Upper lobe of left lung (tissue), 6 donors: ENCODE results near the gene GRIN2A. TPM values are rescaled to one million over a fixed set of nuclear protein-coding genes. Genes with fewer than 3 reads are reported as not detected.

Source experiments
- ATAC-seq, 2 donors: fragments of 200-7000 bp; cut with Tn5 transposase; one replicate each; pipeline ENCODE4 v1.9.1; 2022; ENCODE audit warnings: mild to moderate bottlenecking in 2 of 2, moderate library complexity in 2 of 2; ENCODE audit not compliant: low FRiP score in 2 of 2
- DNase-seq, 2 donors: peaks; one replicate each; pipeline ENCODE4 v3.0.0-alpha.2; 2019 to 2020
- H3K27ac ChIP-seq, 4 donors: fragments of 200-600 bp; sonication (generic); one replicate each; pipeline ENCODE4 v1.5.1; 2016 to 2019
- H3K27me3 ChIP-seq, 4 donors: fragments of 200-600 bp; sonication (generic); one replicate each; pipeline ENCODE4 v1.5.1; 2017 to 2019
- H3K36me3 ChIP-seq, 4 donors: fragments of 200-600 bp; sonication (generic); one replicate each; pipeline ENCODE4 v1.5.1; 2016 to 2019
- H3K4me1 ChIP-seq, 4 donors: fragments of 200-600 bp; sonication (generic); one replicate each; pipeline ENCODE4 v1.5.1; 2018 to 2019
- H3K4me3 ChIP-seq, 4 donors: fragments of 200-600 bp; sonication (generic); one replicate each; pipeline ENCODE4 v1.5.1; 2017 to 2019; ENCODE audit warnings: mild to moderate bottlenecking in 2 of 4, moderate library complexity in 1 of 4
- H3K9me3 ChIP-seq, 4 donors: fragments of 200-600 bp; sonication (generic); one replicate each; pipeline ENCODE4 v1.5.1; 2018 to 2019
- EP300 ChIP-seq, 4 donors: sonication (generic); formaldehyde crosslinking; IDR thresholded peaks; one replicate each; pipeline ENCODE4 v1.5.1; 2017; ENCODE audit warnings: antibody characterized with exemption in 4 of 4, control low read depth in 2 of 4
- POLR2A ChIP-seq, 4 donors: fragments of 450-650 bp; IDR thresholded peaks; one replicate each; pipeline ENCODE4 v1.5.1; 2016 to 2017; ENCODE audit warnings: antibody characterized with exemption in 4 of 4, mild to moderate bottlenecking in 2 of 4
- POLR2AphosphoS5 ChIP-seq, 2 donors: sonication (generic); formaldehyde crosslinking; IDR thresholded peaks; one replicate each; pipeline ENCODE4 v1.5.1; 2017; ENCODE audit warnings: antibody characterized with exemption in 2 of 2
- WGBS, 2 donors: methylation state at CpG; one replicate each; pipeline ENCODE4 v1.1.5; 2017 to 2018; 5-methylcytosine and 5-hydroxymethylcytosine counted together
- total RNA-seq, 6 donors: library from RNA; depleted of rRNA in 4 of 6; stranded (reverse); fragments of >200 nt in 4 of 6; gene quantifications; one replicate each; pipeline versions ENCODE4 v1.1.0 to v1.2.1, GENCODE V29; 2016 to 2021
- TF ChIP-seq, protein P1 (sequence below), 6 experiments: fragments of 450-650 bp in 4 of 6; fragments of 200-600 bp in 2 of 6; sonication (generic) in 2 of 6; IDR thresholded peaks; one replicate each; pipeline ENCODE4 v1.5.1; 2016 to 2019; ENCODE audit warnings: antibody characterized with exemption in 6 of 6
- donor health status: DM: no; HTN: no; CAD: no; lungs with moderate emphysema.
- donor health status: DM: no; HTN: yes; CAD: no; lungs with severe emphysema.

GRIN2A gene
- total RNA-seq, 6 donors from 2014 or later: 0.11 to 0.57 (median 0.30) TPM; not detected in 3

DNA sequence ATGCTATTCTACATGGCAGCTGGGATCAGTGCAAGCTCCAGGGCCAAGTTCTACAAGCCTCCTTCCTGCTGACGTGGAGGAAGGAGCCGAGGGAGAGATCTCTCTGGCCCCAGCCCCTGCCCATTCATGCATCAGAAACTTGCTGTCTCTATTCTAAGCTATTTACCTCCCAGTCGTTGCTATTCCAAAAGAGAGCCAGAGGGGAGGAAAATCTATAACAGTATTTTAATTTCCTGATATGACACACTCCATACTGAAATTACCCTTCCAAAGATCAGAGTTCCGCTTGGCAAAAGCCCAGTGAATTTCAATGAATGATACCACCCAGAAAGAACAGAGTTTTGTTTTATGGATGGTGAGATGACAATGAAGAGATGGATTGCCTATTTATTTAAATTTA lies 133.4 kb downstream of the GRIN2A start:
- 62 to 73% methylated on average over 4 of the region's 4 CpGs for WGBS, 2 donors
- no peak overlapping the region for H3K27ac ChIP-seq
- no peak for DNase-seq
- no peaks in the 10 kb centered on the region for H3K9me3 ChIP-seq
- ATAC-seq: no peak
- H3K36me3 ChIP-seq: no peaks in the 10 kb centered on the region
- H3K27me3 ChIP-seq: no peaks in the 10 kb centered on the region
- H3K4me3 ChIP-seq: no peak overlapping the region
- H3K4me1 ChIP-seq: no peaks in the 10 kb centered on the region
- TF ChIP-seq EP300 (IDR thresholded peaks at IDR 0.05): no peak
- TF ChIP-seq, protein P1, sequence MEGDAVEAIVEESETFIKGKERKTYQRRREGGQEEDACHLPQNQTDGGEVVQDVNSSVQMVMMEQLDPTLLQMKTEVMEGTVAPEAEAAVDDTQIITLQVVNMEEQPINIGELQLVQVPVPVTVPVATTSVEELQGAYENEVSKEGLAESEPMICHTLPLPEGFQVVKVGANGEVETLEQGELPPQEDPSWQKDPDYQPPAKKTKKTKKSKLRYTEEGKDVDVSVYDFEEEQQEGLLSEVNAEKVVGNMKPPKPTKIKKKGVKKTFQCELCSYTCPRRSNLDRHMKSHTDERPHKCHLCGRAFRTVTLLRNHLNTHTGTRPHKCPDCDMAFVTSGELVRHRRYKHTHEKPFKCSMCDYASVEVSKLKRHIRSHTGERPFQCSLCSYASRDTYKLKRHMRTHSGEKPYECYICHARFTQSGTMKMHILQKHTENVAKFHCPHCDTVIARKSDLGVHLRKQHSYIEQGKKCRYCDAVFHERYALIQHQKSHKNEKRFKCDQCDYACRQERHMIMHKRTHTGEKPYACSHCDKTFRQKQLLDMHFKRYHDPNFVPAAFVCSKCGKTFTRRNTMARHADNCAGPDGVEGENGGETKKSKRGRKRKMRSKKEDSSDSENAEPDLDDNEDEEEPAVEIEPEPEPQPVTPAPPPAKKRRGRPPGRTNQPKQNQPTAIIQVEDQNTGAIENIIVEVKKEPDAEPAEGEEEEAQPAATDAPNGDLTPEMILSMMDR (IDR thresholded peaks at IDR 0.05): no peak
- no peak for TF ChIP-seq POLR2AphosphoS5 (IDR thresholded peaks at IDR 0.05)
- TF ChIP-seq POLR2A (IDR thresholded peaks at IDR 0.05): no peak

DNA sequence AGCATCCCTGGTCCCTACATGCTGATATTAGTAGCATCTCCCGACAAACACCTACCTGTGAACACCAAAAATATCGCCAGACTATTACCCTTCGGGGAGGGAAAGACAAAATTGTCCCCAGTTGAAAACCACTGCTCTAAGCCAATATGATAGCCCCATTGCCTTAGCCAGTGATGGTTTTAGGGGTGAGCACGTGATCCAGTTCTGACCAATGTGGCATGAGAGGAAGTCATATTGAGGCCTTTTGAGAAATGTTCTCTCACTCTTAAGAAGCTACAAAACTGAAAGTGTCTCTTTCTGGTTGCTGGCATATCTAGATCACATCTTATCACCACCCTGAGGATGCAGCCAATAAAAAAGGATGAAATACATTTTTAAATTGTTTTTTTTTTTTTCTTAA lies 136.3 kb downstream of the GRIN2A start:
- 82 to 85% methylated on average over 4 of the region's 4 CpGs for WGBS, 2 donors
- no peak for ATAC-seq
- Histone ChIP-seq H3K27me3 (no peaks in the 10 kb centered on the region), H3K4me1 (no peaks in the 10 kb centered on the region), H3K9me3 (no peaks in the 10 kb centered on the region), H3K27ac (no peak overlapping the region), H3K36me3 (no peaks in the 10 kb centered on the region), H3K4me3 (no peak overlapping the region)
- DNase-seq: no peak
- TF ChIP-seq EP300 (IDR thresholded peaks at IDR 0.05) (no peak), POLR2AphosphoS5 (IDR thresholded peaks at IDR 0.05) (no peak), POLR2A (IDR thresholded peaks at IDR 0.05) (no peak)
- TF ChIP-seq, protein P1 (IDR thresholded peaks at IDR 0.05): no peak

DNA sequence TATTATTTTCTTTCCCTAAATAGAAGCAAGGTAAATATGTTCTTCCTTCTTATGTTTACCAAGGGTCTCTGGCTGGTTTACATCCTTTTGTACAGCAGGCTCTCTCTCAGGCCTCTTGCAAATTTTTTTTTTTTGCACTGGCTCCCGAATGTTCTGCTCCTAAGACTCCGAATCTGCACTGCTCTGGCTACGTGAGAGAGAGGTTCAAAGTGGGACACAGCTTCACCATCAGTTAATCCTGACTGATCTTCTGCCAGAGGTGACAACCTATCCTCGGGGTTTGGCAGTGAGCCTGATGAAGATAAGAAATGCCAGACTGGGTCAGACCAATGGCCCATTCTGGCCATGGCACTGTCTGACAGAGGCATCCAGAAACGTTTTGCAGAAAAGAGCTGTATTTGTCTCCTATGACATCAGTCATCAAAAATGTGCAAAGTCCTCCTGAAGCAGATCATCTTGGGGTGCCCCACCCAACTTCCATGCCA lies 136.9 kb downstream of the GRIN2A start:
- no peaks in the 10 kb centered on the region for H3K36me3 ChIP-seq
- 19 to 32% methylated on average over 5 of the region's 5 CpGs for WGBS, 2 donors
- ATAC-seq (no peak), DNase-seq (no peak)
- H3K4me3 ChIP-seq: no peak overlapping the region
- TF ChIP-seq EP300 (IDR thresholded peaks at IDR 0.05): no peak
- TF ChIP-seq, protein P1 (IDR thresholded peaks at IDR 0.05): no peak
- TF ChIP-seq POLR2AphosphoS5 (IDR thresholded peaks at IDR 0.05): no peak
- no peak for TF ChIP-seq POLR2A (IDR thresholded peaks at IDR 0.05)
- H3K27ac ChIP-seq: no peak overlapping the region
- H3K27me3 ChIP-seq: no peaks in the 10 kb centered on the region
- no peaks in the 10 kb centered on the region for H3K9me3 ChIP-seq
- H3K4me1 ChIP-seq: no peaks in the 10 kb centered on the region

DNA sequence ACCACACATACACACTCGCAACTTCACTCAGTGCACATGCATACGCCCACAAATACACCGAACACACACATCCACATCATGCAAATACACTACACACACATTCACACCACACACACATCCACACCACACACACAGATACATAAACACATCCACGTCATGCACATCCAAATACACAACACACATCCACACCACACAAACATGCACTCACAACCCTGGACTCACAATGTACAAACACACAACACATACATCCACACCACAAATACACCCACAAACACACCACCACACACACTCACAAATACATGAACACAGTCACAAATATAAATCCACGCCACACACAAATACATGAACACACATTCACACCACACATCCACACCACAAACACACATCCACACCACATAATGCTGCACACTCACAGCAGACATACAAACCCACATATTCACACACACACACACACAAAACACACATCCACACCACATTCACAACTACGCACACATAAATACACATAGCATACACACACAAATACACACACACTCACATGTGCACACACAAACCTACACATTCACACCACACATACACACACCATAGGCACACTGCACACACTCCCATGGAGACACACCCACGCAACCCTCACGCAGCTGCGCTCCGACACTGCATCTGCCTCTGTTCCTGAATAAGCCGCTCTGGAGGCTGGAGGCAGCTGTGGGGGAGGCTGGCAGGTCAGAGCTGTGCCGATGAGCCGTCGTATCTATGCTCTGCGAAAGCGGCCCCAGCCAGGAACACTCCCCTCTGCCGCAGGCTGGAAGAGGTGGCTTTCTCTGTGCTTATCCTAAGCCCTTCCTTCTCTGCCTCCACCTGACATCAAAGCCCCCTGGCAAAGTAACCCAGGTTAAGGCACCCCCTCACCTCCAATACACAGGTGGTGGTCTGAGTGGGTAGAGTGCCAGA lies 141.8 kb downstream of the GRIN2A start:
- H3K4me3 ChIP-seq: no peak overlapping the region
- TF ChIP-seq POLR2AphosphoS5 (IDR thresholded peaks at IDR 0.05) (no peak), POLR2A (IDR thresholded peaks at IDR 0.05) (no peak), EP300 (IDR thresholded peaks at IDR 0.05) (no peak)
- TF ChIP-seq, protein P1 (IDR thresholded peaks at IDR 0.05): no peak
- H3K4me1 ChIP-seq: peaks cover 4 to 8% (median 6%) of the 10 kb centered on the region in 4 donors
- WGBS, 2 donors: 71 to 79% methylated on average over 11 to 17 of the region's 17 CpGs
- no peaks in the 10 kb centered on the region for H3K36me3 ChIP-seq
- no peaks in the 10 kb centered on the region for H3K27me3 ChIP-seq
- ATAC-seq (no peak), DNase-seq (peak in 1 of 2 donors; percentile 27)
- no peaks in the 10 kb centered on the region for H3K9me3 ChIP-seq
- H3K27ac ChIP-seq: no peak overlapping the region
